Measurements from ENCODE around the gene SSBP4. TPM values are rescaled to one million over a fixed set of nuclear protein-coding genes. Genes with fewer than 3 reads are reported as not detected.
"Not testable (repeated sequence)": the region's sequence is repeated elsewhere in the genome, so short reads cannot be mapped to it uniquely, and the experiment has no call there.

The SSBP4 gene
- 10 to 100 TPM; 29.9 to 62.9 (median 43.7) TPM for total RNA-seq

DNA sequence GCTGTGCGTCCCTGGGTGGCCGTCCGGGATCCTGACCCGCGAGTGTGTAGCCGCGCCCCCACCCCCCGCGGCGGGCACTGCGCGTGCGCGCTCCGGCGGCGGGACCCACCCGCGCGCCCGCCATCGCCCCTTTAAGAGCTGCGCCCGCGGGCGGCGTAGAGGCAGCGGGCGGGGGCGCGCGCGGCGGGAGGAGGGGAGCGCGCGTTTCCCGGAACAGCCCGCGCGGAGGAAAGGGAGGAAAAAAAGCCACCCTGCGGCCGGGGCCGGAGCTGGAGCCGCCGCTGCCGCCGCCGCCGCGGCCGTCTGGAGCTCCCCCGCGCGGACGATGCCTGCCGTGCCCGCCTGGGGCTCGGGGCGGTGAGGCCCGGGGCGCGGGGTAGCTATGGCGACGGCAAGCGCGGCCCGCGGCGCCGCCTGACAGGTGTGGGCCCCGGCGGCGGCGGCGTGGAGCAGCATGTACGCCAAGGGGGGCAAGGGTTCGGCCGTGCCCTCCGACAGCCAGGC, at the start of gene SSBP4:
TSS of gene SSBP4 (plus strand) at position 204 of the 504 bp plus-strand sequence. CDS start at position 455, 251 bp downstream.
- peak; percentile 11 for ATAC-seq (ENCODE audit: low FRiP score)
- TF ChIP-seq, protein P1, sequence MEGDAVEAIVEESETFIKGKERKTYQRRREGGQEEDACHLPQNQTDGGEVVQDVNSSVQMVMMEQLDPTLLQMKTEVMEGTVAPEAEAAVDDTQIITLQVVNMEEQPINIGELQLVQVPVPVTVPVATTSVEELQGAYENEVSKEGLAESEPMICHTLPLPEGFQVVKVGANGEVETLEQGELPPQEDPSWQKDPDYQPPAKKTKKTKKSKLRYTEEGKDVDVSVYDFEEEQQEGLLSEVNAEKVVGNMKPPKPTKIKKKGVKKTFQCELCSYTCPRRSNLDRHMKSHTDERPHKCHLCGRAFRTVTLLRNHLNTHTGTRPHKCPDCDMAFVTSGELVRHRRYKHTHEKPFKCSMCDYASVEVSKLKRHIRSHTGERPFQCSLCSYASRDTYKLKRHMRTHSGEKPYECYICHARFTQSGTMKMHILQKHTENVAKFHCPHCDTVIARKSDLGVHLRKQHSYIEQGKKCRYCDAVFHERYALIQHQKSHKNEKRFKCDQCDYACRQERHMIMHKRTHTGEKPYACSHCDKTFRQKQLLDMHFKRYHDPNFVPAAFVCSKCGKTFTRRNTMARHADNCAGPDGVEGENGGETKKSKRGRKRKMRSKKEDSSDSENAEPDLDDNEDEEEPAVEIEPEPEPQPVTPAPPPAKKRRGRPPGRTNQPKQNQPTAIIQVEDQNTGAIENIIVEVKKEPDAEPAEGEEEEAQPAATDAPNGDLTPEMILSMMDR (IDR thresholded peaks at IDR 0.05): no peak

DNA sequence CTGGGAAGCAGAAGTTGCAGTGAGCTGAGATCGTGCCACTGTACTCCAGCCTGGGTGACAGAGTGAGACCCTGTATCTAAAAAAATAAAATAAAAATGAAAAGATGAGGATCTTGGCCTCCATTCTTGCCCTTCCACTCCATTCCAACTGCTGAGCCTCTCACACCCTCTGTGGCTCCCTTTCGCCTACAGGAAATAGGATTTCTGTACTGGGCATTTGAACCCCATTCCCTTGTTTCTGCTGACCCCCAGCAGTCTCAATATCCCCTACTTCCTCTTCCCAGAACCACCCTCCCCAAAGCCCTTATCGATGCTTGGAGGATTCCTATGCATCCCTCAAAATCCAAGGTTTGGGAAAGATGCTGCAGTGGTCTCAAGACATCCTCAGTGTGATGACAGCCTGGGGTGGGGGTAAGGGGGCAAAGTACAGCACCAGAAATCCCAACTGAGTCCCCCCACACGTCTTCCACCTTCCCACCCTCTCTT, 45.7 kb upstream of the SSBP4 start:
- DNase-seq (ENCODE audit: low spot score) (no peak), ATAC-seq (ENCODE audit: low FRiP score) (no peak)
- TF ChIP-seq, protein P1 (IDR thresholded peaks at IDR 0.05): no peak

More for the DNA sequence above, at the start of gene SSBP4:
- DNase-seq (ENCODE audit: low spot score): no peak

DNA sequence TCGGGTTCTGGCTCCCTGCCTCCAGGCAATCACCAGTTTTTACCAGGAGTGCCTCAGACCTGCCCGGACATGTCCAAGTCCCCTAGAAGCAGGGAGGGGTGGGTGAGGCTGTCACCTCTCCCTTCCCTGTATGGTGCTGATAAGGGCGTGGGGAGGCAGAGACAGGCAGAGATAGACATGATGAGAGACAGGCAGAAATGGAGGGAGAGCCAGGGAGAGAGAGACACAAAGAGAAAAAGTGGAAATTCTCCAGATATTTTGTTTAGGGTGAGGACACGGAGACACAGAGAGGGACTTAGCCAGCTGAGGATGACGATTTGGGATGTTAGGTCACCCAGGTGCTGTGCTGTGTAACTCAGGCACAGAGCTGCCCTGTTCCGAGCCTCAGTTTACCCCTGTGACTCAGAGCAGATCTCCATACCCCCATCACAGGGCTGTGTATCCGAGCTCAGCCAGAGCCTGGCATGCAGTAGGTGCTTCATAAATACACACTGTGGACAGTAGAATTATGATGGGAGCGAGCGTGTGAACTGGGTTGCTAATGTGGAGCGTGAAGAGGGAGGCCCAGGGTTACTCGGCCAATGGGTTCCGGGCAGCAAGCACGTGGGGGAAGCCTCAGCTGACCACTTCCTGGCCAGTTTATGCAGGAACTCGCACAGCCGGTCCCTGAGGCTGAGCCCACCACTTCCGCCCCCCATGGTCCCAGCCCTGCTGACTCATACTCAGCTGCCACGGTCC, 45.1 kb upstream of the SSBP4 start:
- TF ChIP-seq, protein P1 (IDR thresholded peaks at IDR 0.05): no peak
- peak; percentile 96 for ATAC-seq (ENCODE audit: low FRiP score)
- peak; percentile 81 for DNase-seq (ENCODE audit: low spot score)

DNA sequence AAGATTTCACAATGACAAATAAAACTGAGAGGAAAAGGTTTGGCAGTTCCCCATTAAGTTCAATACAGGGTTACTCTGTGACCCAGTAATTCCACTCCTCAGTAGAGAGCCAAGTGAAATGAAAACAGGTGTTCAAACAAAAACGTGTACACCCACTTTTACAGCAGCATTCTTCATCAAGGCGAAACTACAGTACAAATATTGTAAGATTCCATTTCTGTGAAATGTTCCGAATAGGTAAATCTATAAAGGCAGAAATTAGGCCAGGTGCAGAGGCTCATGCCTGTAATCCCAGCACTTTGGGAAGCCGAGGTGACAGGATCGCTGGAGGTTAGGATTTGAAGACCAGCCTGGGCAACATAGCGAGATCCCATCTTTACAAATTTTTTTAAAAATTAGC, 42.2 kb upstream of the SSBP4 start:
- TF ChIP-seq, protein P1 (IDR thresholded peaks at IDR 0.05): no peak
- ATAC-seq (ENCODE audit: low FRiP score) (no peak), DNase-seq (ENCODE audit: low spot score) (no peak)

DNA sequence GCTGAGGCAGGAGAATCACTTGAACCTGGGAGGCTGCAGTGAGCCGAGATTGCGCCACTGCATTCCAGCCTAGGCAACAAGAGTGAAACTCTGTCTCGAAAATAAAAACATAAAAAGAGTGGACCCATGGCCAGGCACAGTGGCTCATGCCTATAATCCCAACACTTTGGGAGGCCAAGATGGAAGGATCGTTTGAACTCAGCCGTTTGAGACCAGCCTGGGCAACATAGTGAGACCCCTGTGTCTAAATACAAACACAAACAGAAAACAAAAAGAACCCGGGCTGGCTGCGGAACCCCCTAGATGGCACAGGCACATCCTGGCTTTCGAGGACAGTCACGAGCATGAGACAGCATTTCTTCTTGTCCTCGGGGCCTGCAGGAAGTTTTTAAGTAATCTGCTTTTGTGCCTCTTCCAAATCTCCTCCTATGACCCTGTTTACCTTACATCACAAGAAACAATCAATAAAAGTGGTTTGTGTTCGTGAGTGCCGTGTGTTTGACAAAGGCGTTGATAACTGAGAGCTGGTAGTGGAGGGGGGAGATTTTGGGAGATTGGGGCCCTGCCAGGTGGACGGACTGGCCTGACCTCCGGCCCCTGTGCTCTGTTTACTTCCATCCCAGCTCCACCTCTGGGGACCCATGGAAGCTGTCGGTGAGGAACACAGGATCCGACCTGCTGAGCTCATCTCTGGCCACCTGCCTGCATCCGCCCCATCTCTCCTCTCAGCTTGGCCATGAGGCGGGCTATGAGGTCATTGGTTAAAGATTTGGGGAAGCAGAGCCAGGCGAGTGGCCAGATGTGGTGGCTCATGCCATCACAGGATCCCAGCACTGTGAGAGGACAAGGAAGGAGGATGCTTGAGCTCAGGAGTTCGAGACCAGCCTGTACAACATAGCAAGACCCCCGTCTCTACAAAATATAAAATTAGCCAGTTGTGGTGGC, 39.1 kb upstream of the SSBP4 start:
- TF ChIP-seq, protein P1 (IDR thresholded peaks at IDR 0.05): no peak
- DNase-seq (ENCODE audit: low spot score) (peak; percentile 58), ATAC-seq (ENCODE audit: low FRiP score) (peak; percentile 85)

DNA sequence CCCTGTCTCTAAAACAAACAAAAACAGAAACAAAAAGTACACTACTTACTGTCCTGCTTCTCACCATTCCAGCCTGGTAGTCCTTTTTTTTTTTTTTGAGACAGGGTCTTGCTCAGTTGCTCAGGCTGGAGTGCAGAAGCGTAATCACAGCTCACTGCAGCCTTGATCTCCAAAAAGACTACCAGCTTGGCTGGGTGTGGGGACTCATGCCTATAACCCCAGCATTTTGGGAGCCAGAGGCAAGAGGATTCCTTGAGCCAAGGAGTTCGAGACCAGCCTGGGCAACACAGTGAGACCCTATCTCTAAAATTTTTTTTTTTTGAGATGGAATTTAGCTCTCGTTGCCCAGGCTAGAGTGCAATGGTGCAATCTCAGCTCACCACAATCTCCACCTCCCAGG, 38.4 kb upstream of the SSBP4 start:
- DNase-seq (ENCODE audit: low spot score) (no peak), ATAC-seq (ENCODE audit: low FRiP score) (no peak)
- TF ChIP-seq, protein P1 (IDR thresholded peaks at IDR 0.05): no peak

DNA sequence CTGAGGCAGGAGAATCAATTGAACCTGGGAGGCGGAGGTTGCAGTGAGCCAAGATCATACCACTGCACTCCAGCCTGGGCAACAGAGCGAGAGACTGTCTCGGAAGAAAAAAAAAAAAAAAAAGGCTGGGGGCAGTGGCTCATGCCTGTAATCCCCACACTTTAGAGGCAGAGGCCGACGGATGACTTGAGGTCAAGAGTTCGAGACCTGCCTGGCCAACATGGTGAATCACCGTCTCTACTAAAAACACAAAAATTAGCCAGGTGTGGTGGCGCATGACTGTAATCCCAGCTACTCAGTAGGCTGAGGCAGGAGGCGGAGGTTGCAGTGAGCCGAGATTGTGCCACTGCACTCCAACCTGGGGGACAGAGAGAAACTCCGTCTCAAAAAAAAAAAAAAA, 35.6 kb upstream of the SSBP4 start:
- ATAC-seq (ENCODE audit: low FRiP score); DNase-seq (ENCODE audit: low spot score): not testable (repeated sequence)

Data from omental fat pad (tissue), 4 donors.